Measurements from ENCODE around the gene BIN2. TPM values are rescaled to one million over a fixed set of nuclear protein-coding genes. Genes with fewer than 3 reads are reported as not detected.

The BIN2 gene
- total and polyA plus RNA-seq, 2 of the 13 experiments (the other 11 are each of a cell fraction or from before 2014, with no cell fraction given), result not detected

GRCh38 chr12:51326698-51327439, 2.9 kb upstream of the BIN2 start:
- no peak for FAIRE-seq
- Histone ChIP-seq H2AFZ (ENCODE audit: low read length) (no peak overlapping the region), H3K4me3 (replicated peaks in 1 of 3; ENCODE audit: insufficient read depth in 1 of 3, low read depth in 2 of 3, low read length in 3 of 3) (no peak overlapping the region), H3K4me1 (ENCODE audit: insufficient read depth, low read length) (peaks cover 11% of the 10 kb centered on the region; the same call in 1 of the 2 replicates), H3K9me3 (ENCODE audit: low read length) (no peaks in the 10 kb centered on the region), H3K27me3 (ENCODE audit: control insufficient read depth in 1 of 2, insufficient read depth in 2 of 2, low read length in 2 of 2) (0 out of 5 replicates have a peak, but pooled peaks cover 0 to 5% of the 10 kb centered on the region in 2 experiments), H4K20me1 (ENCODE audit: insufficient read depth, low read length) (no peaks in the 10 kb centered on the region), H3K79me2 (ENCODE audit: insufficient read depth, low read length) (no peaks in the 10 kb centered on the region), H3K9ac (ENCODE audit: insufficient read depth, low read depth, low read length) (no peak overlapping the region), H3K4me2 (ENCODE audit: low read depth, low read length) (peak overlapping the region; percentile 36), H3K36me3 (replicated peaks in 1 of 2; ENCODE audit: control insufficient read depth in 1 of 2, insufficient read depth in 2 of 2, low read length in 2 of 2) (no peaks in the 10 kb centered on the region), H3K27ac (ENCODE audit: extremely low read length, insufficient read depth, low read length) (no peak overlapping the region)
- CTCF ChIA-PET (ENCODE audit: low intra/inter-chr PET ratio, low total read pairs), result no interaction called here
- ATAC-seq, result no peak; the same call in 2 of the 3 replicates
- intact Hi-C loops (cut with micrococcal nuclease; ENCODE audit: unreplicated experiment), result no loop called here
- DNase-seq (ENCODE audit: low spot score), result no peak
- in situ Hi-C loops (cut with HindIII; ENCODE audit: extremely low pct_ligation_motif_present, low pct_unique_long_range_greater_than_20kb), result no loop called here
- TF ChIP-seq MTA3 (CRISPR knock-in tag; IDR thresholded peaks at IDR 0.05), result no peak
- no peak for TF ChIP-seq ZFX (CRISPR knock-in tag; IDR thresholded peaks at IDR 0.05; ENCODE audit: low read depth)
- peak; percentile 31 for TF ChIP-seq TEAD3 (CRISPR knock-in tag; optimal IDR thresholded peaks at IDR 0.05; ENCODE audit: borderline replicate concordance)
- TF ChIP-seq XBP1 (CRISPR knock-in tag; IDR thresholded peaks at IDR 0.05), result no peak
- TF ChIP-seq YEATS2 (CRISPR knock-in tag; IDR thresholded peaks at IDR 0.05; ENCODE audit: borderline replicate concordance), result no peak
- TF ChIP-seq HMGXB4 (CRISPR knock-in tag; IDR thresholded peaks at IDR 0.05; ENCODE audit: borderline replicate concordance in 1 of 2, low read depth in 1 of 2), result no peak
- TF ChIP-seq ZNF121 (CRISPR knock-in tag; IDR thresholded peaks at IDR 0.05), result peak; percentile 39; the same call in 1 of the 2 replicates
- TF ChIP-seq CEBPB (IDR thresholded peaks at IDR 0.05; ENCODE audit: borderline replicate concordance, low read depth, low read length), result peak; percentile 52
- peak; percentile 43; the same call in 1 of the 2 replicates for TF ChIP-seq CEBPG (CRISPR knock-in tag; IDR thresholded peaks at IDR 0.05)
- no peak for TF ChIP-seq MIXL1 (CRISPR knock-in tag; IDR thresholded peaks at IDR 0.05)
- TF ChIP-seq ATF3 (CRISPR knock-in tag; IDR thresholded peaks at IDR 0.05), result no peak
- BruUV-seq (replicated peaks), result no TSS peak
- 3% methylated on average over 7 of the region's 7 CpGs for WGBS (ENCODE audit: low lambda C conversion rate)
- POLR2A ChIA-PET, result no interaction called here

Data from HepG2 (cell line).